Measurements from ENCODE around the gene CKS2.
"Not testable (repeated sequence)": the region's sequence is repeated elsewhere in the genome, so short reads cannot be mapped to it uniquely, and the experiment has no call there.

The CKS2 gene

GRCh38 chr9:89311346-89312221, 589 bp downstream of the CKS2 start:
- no peak for DNase-seq

GRCh38 chr9:89312222-89312571, 1.2 kb downstream of the CKS2 start:
- DNase-seq: no peak

- no peak for DNase-seq
These were observed 2.8 kb downstream of the CKS2 start for GRCh38 chr9:89313842-89314241.

- DNase-seq: no peak
These were observed 4.0 kb downstream of the CKS2 start for GRCh38 chr9:89314955-89315354.

- DNase-seq: no peak
These were observed 4.5 kb downstream of the CKS2 start for GRCh38 chr9:89315482-89315881.

GRCh38 chr9:89317282-89317681, 6.3 kb downstream of the CKS2 start:
- no peak for DNase-seq

- peak; percentile 82 for DNase-seq
These were observed 7.4 kb downstream of the CKS2 start, which contains the start of gene SECISBP2 for GRCh38 chr9:89318123-89319014. Gene SECISBP2 (plus strand): TSS chr9:89318500. CDS start chr9:89318577, 77 bp downstream.

GRCh38 chr9:89319015-89319905, 8.3 kb downstream of the CKS2 start:
- no peak for DNase-seq

GRCh38 chr9:89323390-89323789, 12.4 kb downstream of the CKS2 start:
- no peak for DNase-seq

- DNase-seq: no peak
These were observed 14.7 kb downstream of the CKS2 start for GRCh38 chr9:89325733-89326132.

GRCh38 chr9:89328064-89328463, 17.1 kb downstream of the CKS2 start:
- DNase-seq: no peak

GRCh38 chr9:89329917-89330316, 18.9 kb downstream of the CKS2 start:
- DNase-seq: no peak

GRCh38 chr9:89330513-89330912, 19.5 kb downstream of the CKS2 start:
- DNase-seq: no peak

- no peak for DNase-seq
These were observed 28.8 kb downstream of the CKS2 start for GRCh38 chr9:89339807-89340206.

- DNase-seq: no peak
These were observed 29.3 kb downstream of the CKS2 start for GRCh38 chr9:89340332-89340731.

- DNase-seq: no peak
These were observed 31.2 kb downstream of the CKS2 start for GRCh38 chr9:89342213-89342612.

GRCh38 chr9:89342948-89343347, 32.0 kb downstream of the CKS2 start:
- DNase-seq: no peak

GRCh38 chr9:89343812-89344211, 32.8 kb downstream of the CKS2 start:
- DNase-seq: not testable (repeated sequence)

- DNase-seq: no peak
These were observed 34.5 kb downstream of the CKS2 start for GRCh38 chr9:89345476-89345875.

GRCh38 chr9:89346696-89347095, 35.7 kb downstream of the CKS2 start:
- DNase-seq: no peak

GRCh38 chr9:89347651-89348050, 36.7 kb downstream of the CKS2 start:
- no peak for DNase-seq

- no peak for DNase-seq
These were observed 38.6 kb downstream of the CKS2 start for GRCh38 chr9:89349607-89350006.
